Hepatocyte (in vitro differentiated cells): Measurements from ENCODE around the gene FAM221A.

ENCODE experiments used
- CTCF ChIP-seq: fragments of 200-600 bp; sonication (generic); IDR thresholded peaks from 2 replicates; pipeline ENCODE4 v1.5.1; 2016; ENCODE audit warnings: antibody characterized with exemption, mild to moderate bottlenecking; ENCODE audit not compliant: poor library complexity
- EZH2 ChIP-seq: fragments of 200-600 bp; sonication (generic); IDR thresholded peaks from 2 replicates; pipeline ENCODE4 v1.6.1; 2016; ENCODE audit warnings: antibody characterized with exemption, mild to moderate bottlenecking, borderline replicate concordance
- EZH2phosphoT487 ChIP-seq: fragments of 200-600 bp; sonication (generic); IDR thresholded peaks from one replicate; pipeline ENCODE4 v1.6.1; 2018; ENCODE audit warnings: antibody characterized with exemption, mild to moderate bottlenecking, low read depth, moderate library complexity; ENCODE audit not compliant: unreplicated experiment, severe bottlenecking

GRCh38 chr7:23742051-23742450 is 62.1 kb downstream of the FAM221A start:
- TF ChIP-seq CTCF = no peak
- TF ChIP-seq EZH2phosphoT487 = no peak
- TF ChIP-seq EZH2 = no peak
